ENCODE measurements around the gene PIN4. TPM values are rescaled to one million over a fixed set of nuclear protein-coding genes. Genes with fewer than 3 reads are reported as not detected.
"Not testable (repeated sequence)": the region's sequence is repeated elsewhere in the genome, so short reads cannot be mapped to it uniquely, and the experiment has no call there.

PIN4 gene
- total RNA-seq, 2 donors from 2014 or later = 7.7 to 8.9 TPM

GRCh38 chrX:72169008-72169728, 12.4 kb upstream of the PIN4 start:
- H3K9me3 ChIP-seq = no peaks in the 10 kb centered on the region
- 66% methylated on average over 6 of the region's 6 CpGs for WGBS
- no peak overlapping the region for H3K27ac ChIP-seq
- DNase-seq (ENCODE audit: low spot score) = no peak
- H3K36me3 ChIP-seq = no peaks in the 10 kb centered on the region
- H3K4me3 ChIP-seq = no peak overlapping the region
- H3K27me3 ChIP-seq (replicated peaks; ENCODE audit: insufficient read depth) = no peaks in the 10 kb centered on the region
- TF ChIP-seq POLR2A (IDR thresholded peaks at IDR 0.05) = no peak
- TF ChIP-seq, protein P1, sequence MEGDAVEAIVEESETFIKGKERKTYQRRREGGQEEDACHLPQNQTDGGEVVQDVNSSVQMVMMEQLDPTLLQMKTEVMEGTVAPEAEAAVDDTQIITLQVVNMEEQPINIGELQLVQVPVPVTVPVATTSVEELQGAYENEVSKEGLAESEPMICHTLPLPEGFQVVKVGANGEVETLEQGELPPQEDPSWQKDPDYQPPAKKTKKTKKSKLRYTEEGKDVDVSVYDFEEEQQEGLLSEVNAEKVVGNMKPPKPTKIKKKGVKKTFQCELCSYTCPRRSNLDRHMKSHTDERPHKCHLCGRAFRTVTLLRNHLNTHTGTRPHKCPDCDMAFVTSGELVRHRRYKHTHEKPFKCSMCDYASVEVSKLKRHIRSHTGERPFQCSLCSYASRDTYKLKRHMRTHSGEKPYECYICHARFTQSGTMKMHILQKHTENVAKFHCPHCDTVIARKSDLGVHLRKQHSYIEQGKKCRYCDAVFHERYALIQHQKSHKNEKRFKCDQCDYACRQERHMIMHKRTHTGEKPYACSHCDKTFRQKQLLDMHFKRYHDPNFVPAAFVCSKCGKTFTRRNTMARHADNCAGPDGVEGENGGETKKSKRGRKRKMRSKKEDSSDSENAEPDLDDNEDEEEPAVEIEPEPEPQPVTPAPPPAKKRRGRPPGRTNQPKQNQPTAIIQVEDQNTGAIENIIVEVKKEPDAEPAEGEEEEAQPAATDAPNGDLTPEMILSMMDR (IDR thresholded peaks at IDR 0.05) = no peak
- TF ChIP-seq POLR2AphosphoS5 (IDR thresholded peaks at IDR 0.05) = no peak
- intact Hi-C loops (cut with DNase I) = no loop called here
- H3K4me1 ChIP-seq (replicated peaks) = no peaks in the 10 kb centered on the region

- intact Hi-C loops (cut with DNase I); H3K4me1 ChIP-seq (replicated peaks); H3K27me3 ChIP-seq (replicated peaks; ENCODE audit: insufficient read depth); H3K4me3 ChIP-seq; H3K36me3 ChIP-seq; H3K9me3 ChIP-seq; DNase-seq (ENCODE audit: low spot score); H3K27ac ChIP-seq: not testable (repeated sequence)
- WGBS = 92% methylated on average over 5 of the region's 5 CpGs
These were observed 5.3 kb upstream of the PIN4 start for GRCh38 chrX:72176289-72176688.

DNA sequence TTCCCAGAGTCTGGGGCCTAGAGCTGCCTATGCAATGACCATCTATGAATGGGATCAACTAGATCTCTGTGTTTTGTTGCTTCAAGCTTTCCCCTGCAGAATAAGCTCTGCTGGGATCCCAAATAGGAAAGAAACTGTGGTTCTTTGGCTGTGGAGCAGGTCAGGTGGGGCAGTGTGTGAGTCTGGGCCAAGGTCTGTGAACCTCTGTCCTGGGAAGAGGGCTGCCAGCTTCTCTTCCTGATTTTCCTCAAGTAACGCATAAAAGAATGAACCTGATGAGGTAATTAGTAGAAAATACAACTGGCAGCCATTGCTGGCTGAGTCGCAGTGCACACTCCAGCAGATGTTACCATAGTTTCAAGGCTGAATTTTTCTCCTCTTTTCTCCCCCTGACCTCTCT, 4.6 kb upstream of the PIN4 start:
- Histone ChIP-seq H3K36me3 (no peaks in the 10 kb centered on the region), H3K27me3 (replicated peaks; ENCODE audit: insufficient read depth) (no peaks in the 10 kb centered on the region), H3K27ac (no peak overlapping the region), H3K4me3 (no peak overlapping the region), H3K4me1 (replicated peaks) (no peaks in the 10 kb centered on the region), H3K9me3 (no peaks in the 10 kb centered on the region)
- WGBS = 73% methylated on average over 2 of the region's 2 CpGs
- intact Hi-C loops (cut with DNase I) = no loop called here
- TF ChIP-seq, protein P1 (IDR thresholded peaks at IDR 0.05) = no peak
- TF ChIP-seq POLR2AphosphoS5 (IDR thresholded peaks at IDR 0.05) (no peak), POLR2A (IDR thresholded peaks at IDR 0.05) (no peak)
- DNase-seq (ENCODE audit: low spot score) = no peak

- WGBS = 38% methylated on average over 1 of the region's 1 CpG
- H3K27me3 ChIP-seq (replicated peaks; ENCODE audit: insufficient read depth) = no peaks in the 10 kb centered on the region
- H3K9me3 ChIP-seq = no peaks in the 10 kb centered on the region
- H3K4me3 ChIP-seq = no peak overlapping the region
- intact Hi-C loops (cut with DNase I) = loop anchor here (5.0 kb wide), 1 partner anchor 362 kb away; no protein-coding TSS in a partner anchor
- H3K4me1 ChIP-seq (replicated peaks) = no peaks in the 10 kb centered on the region
- peak overlapping the region in 1 of 2 donors; percentile 76 for H3K27ac ChIP-seq
- no peak for TF ChIP-seq POLR2A (IDR thresholded peaks at IDR 0.05)
- TF ChIP-seq POLR2AphosphoS5 (IDR thresholded peaks at IDR 0.05) = no peak
- TF ChIP-seq, protein P1 (IDR thresholded peaks at IDR 0.05) = no peak
- DNase-seq (ENCODE audit: low spot score) = no peak
- H3K36me3 ChIP-seq = no peaks in the 10 kb centered on the region
These were observed 1.0 kb upstream of the PIN4 start for GRCh38 chrX:72180539-72180938.

DNA sequence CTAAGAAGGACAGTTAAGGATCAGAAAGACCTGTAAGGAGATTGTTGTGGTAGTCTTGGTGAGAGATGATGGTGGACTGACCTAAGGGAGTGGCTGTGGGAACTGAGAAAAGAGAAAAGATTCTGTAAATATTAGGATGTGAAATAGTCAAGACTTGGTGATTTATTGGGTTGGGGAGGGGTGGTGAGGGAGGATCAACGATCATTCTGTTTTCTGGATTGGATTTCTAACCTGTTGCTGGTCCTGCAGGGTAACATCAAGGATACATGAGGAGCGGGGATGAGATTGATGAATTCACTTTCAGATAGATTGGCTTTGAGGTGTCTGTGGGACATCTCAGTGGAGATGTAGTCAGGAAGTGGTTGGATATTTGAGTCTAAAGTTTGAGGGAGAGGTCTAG, 1.4 kb downstream of the PIN4 start:
- Histone ChIP-seq H3K9me3 (no peaks in the 10 kb centered on the region), H3K4me3 (no peak overlapping the region), H3K4me1 (replicated peaks) (no peaks in the 10 kb centered on the region), H3K27ac (no peak overlapping the region), H3K36me3 (no peaks in the 10 kb centered on the region), H3K27me3 (replicated peaks; ENCODE audit: insufficient read depth) (no peaks in the 10 kb centered on the region)
- TF ChIP-seq, protein P1 (IDR thresholded peaks at IDR 0.05) = no peak
- TF ChIP-seq POLR2A (IDR thresholded peaks at IDR 0.05) = no peak
- no peak for DNase-seq (ENCODE audit: low spot score)
- intact Hi-C loops (cut with DNase I) = loop anchor here (5.0 kb wide), 1 partner anchor 359 kb away; no protein-coding TSS in a partner anchor
- WGBS = 76% methylated on average over 2 of the region's 2 CpGs
